Trophoblast cell (in vitro differentiated cells and primary cell): Measurements from ENCODE around the gene LITAF.

Experiments
- DNase-seq, 2 donors: peaks; one replicate each; pipeline ENCODE4 v3.0.0-alpha.2; 2016
- H2AFZ ChIP-seq: 2 replicates; pipeline ENCODE4 v1.6.1; 2013; ENCODE audit warnings: low read length, moderate library complexity, mild to moderate bottlenecking; ENCODE audit not compliant: insufficient read depth, poor library complexity
- H2AK5ac ChIP-seq: 2 replicates; pipeline ENCODE4 v1.6.1; 2013; ENCODE audit warnings: mild to moderate bottlenecking, low read length
- H2BK120ac ChIP-seq: 2 replicates; pipeline ENCODE4 v1.6.1; 2013; ENCODE audit warnings: low read length, mild to moderate bottlenecking, moderate library complexity; ENCODE audit not compliant: insufficient read depth, poor library complexity
- H2BK12ac ChIP-seq: 2 replicates; pipeline ENCODE4 v1.6.1; 2013; ENCODE audit warnings: mild to moderate bottlenecking, low read length, moderate library complexity
- H2BK5ac ChIP-seq: 2 replicates; pipeline ENCODE4 v1.6.1; 2013; ENCODE audit warnings: low read length, low read depth, moderate library complexity, mild to moderate bottlenecking; ENCODE audit not compliant: poor library complexity
- H3K14ac ChIP-seq: 2 replicates; pipeline ENCODE4 v1.6.1; 2013; ENCODE audit warnings: mild to moderate bottlenecking, low read length
- H3K18ac ChIP-seq: 2 replicates; pipeline ENCODE4 v1.6.1; 2013; ENCODE audit warnings: mild to moderate bottlenecking, low read length
- H3K23ac ChIP-seq: 2 replicates; pipeline ENCODE4 v1.6.1; 2013; ENCODE audit warnings: low read length
- H3K27ac ChIP-seq: 2 replicates; pipeline ENCODE4 v1.5.1; 2013; ENCODE audit warnings: low read depth, mild to moderate bottlenecking, inconsistent platforms, low read length, moderate library complexity
- H3K27me3 ChIP-seq: 2 replicates; pipeline ENCODE4 v1.6.1; 2013; ENCODE audit warnings: inconsistent platforms, mild to moderate bottlenecking, low read length, moderate library complexity; ENCODE audit not compliant: insufficient read depth
- H3K36me3 ChIP-seq, 2 experiments: 1 replicate in 1 of 2; 2 replicates in 1 of 2; pipeline ENCODE4 v1.6.1; 2013; ENCODE audit warnings: low read length in 2 of 2, mild to moderate bottlenecking in 2 of 2, moderate library complexity in 1 of 2; ENCODE audit not compliant: insufficient read depth in 2 of 2, control insufficient read depth in 1 of 2
- H3K4ac ChIP-seq: 2 replicates; pipeline ENCODE4 v1.6.1; 2013; ENCODE audit warnings: low read depth, mild to moderate bottlenecking, low read length, moderate library complexity
- H3K4me1 ChIP-seq, 2 experiments: 1 replicate in 1 of 2; 2 replicates in 1 of 2; pipeline ENCODE4 v1.6.1; 2013; ENCODE audit warnings: low read length in 2 of 2, mild to moderate bottlenecking in 2 of 2, moderate library complexity in 1 of 2; ENCODE audit not compliant: insufficient read depth in 2 of 2, control insufficient read depth in 1 of 2
- H3K4me2 ChIP-seq: 2 replicates; pipeline ENCODE4 v1.6.1; 2013; ENCODE audit warnings: inconsistent platforms, mild to moderate bottlenecking, low read length, moderate library complexity
- H3K4me3 ChIP-seq: 2 replicates; pipeline ENCODE4 v1.5.1; 2013; ENCODE audit warnings: mild to moderate bottlenecking, low read depth, low read length, inconsistent platforms
- H3K79me1 ChIP-seq: one replicate; pipeline ENCODE4 v1.6.1; 2013; ENCODE audit warnings: low read length
- H3K79me2 ChIP-seq: 2 replicates; pipeline ENCODE4 v1.6.1; 2013; ENCODE audit warnings: low read length, mild to moderate bottlenecking; ENCODE audit not compliant: control insufficient read depth, insufficient read depth, poor library complexity
- H3K9ac ChIP-seq: 2 replicates; pipeline ENCODE4 v1.6.1; 2013; ENCODE audit warnings: mild to moderate bottlenecking, low read length
- H3K9me3 ChIP-seq: 2 replicates; pipeline ENCODE4 v1.6.1; 2013; ENCODE audit warnings: low read depth, mild to moderate bottlenecking, control low read depth, inconsistent platforms, low read length; ENCODE audit not compliant: insufficient read depth
- H4K12ac ChIP-seq: 2 replicates; pipeline ENCODE4 v1.6.1; 2013; ENCODE audit warnings: low read depth, mild to moderate bottlenecking, low read length, moderate library complexity
- H4K8ac ChIP-seq: 2 replicates; pipeline ENCODE4 v1.6.1; 2013; ENCODE audit warnings: low read depth, mild to moderate bottlenecking, low read length, moderate library complexity
- H4K91ac ChIP-seq: one replicate; pipeline ENCODE4 v1.6.1; 2013; ENCODE audit warnings: low read depth, mild to moderate bottlenecking, low read length, moderate library complexity
- WGBS: extraction: QIAGEN DNeasy Blood & Tissue Kit; methylation state at CpG from one replicate; pipeline ENCODE4 v1.1.7; 2013; ENCODE audit warnings: missing lambda C conversion rate; ENCODE audit not compliant: insufficient read length, insufficient coverage; ENCODE audit errors: extremely low coverage; 5-methylcytosine and 5-hydroxymethylcytosine counted together

The LITAF gene

GRCh38 chr16:11619327-11619851 is 32.7 kb upstream of the LITAF start:
- Histone ChIP-seq H3K4me1 (peaks cover 0 to 6% of the 10 kb centered on the region in 2 experiments), H2AK5ac (no peak overlapping the region), H3K4me2 (no peak overlapping the region), H3K36me3 (no peaks in the 10 kb centered on the region), H3K4me3 (no peak overlapping the region), H4K8ac (no peak overlapping the region), H3K27ac (no peak overlapping the region), H3K18ac (no peak overlapping the region), H3K79me1 (no peaks in the 10 kb centered on the region), H4K91ac (no peak overlapping the region), H2AFZ (no peak overlapping the region), H2BK120ac (no peak overlapping the region), H3K23ac (no peak overlapping the region), H3K27me3 (no peaks in the 10 kb centered on the region), H3K79me2 (no peaks in the 10 kb centered on the region), H4K12ac (no peak overlapping the region), H2BK5ac (no peak overlapping the region), H3K14ac (no peak overlapping the region), H2BK12ac (no peak overlapping the region), H3K9me3 (no peaks in the 10 kb centered on the region), H3K9ac (no peak overlapping the region), H3K4ac (no peak overlapping the region)
- DNase-seq = peak; percentile 78 to 83
- no CpG with 5 or more reads among the region's 2 CpGs for WGBS

- H3K4me1 ChIP-seq = peaks cover 0 to 6% of the 10 kb centered on the region in 2 experiments
- no CpG with 5 or more reads among the region's 16 CpGs for WGBS
- H3K18ac ChIP-seq = no peak overlapping the region
- no peak overlapping the region for H2BK12ac ChIP-seq
- no peak overlapping the region for H3K23ac ChIP-seq
- no peak overlapping the region for H4K12ac ChIP-seq
- H2AK5ac ChIP-seq = no peak overlapping the region
- H4K8ac ChIP-seq = no peak overlapping the region
- no peaks in the 10 kb centered on the region for H3K27me3 ChIP-seq
- no peaks in the 10 kb centered on the region for H3K79me1 ChIP-seq
- H3K9me3 ChIP-seq = no peaks in the 10 kb centered on the region
- H4K91ac ChIP-seq = peak overlapping the region; percentile 22
- DNase-seq = peak; percentile 48 to 63
- no peak overlapping the region for H2AFZ ChIP-seq
- no peak overlapping the region for H3K14ac ChIP-seq
- no peak overlapping the region for H3K4me3 ChIP-seq
- no peak overlapping the region for H3K9ac ChIP-seq
- no peak overlapping the region for H2BK5ac ChIP-seq
- no peak overlapping the region for H3K4me2 ChIP-seq
- H2BK120ac ChIP-seq = no peak overlapping the region
- H3K36me3 ChIP-seq = no peaks in the 10 kb centered on the region
- no peak overlapping the region for H3K27ac ChIP-seq
- no peaks in the 10 kb centered on the region for H3K79me2 ChIP-seq
- no peak overlapping the region for H3K4ac ChIP-seq
Observed at GRCh38 chr16:11618107-11618717, 31.5 kb upstream of the LITAF start.

GRCh38 chr16:11615748-11616447 is 29.2 kb upstream of the LITAF start:
- Histone ChIP-seq H3K9me3 (no peaks in the 10 kb centered on the region), H3K27ac (no peak overlapping the region), H3K23ac (no peak overlapping the region), H3K4ac (no peak overlapping the region), H4K12ac (no peak overlapping the region), H3K79me1 (no peaks in the 10 kb centered on the region), H3K14ac (no peak overlapping the region), H2AK5ac (no peak overlapping the region), H2BK120ac (no peak overlapping the region), H3K4me1 (peaks cover 4 to 13% of the 10 kb centered on the region in 2 experiments), H3K27me3 (no peaks in the 10 kb centered on the region), H3K4me2 (no peak overlapping the region), H4K8ac (no peak overlapping the region), H3K18ac (no peak overlapping the region), H3K9ac (no peak overlapping the region), H3K4me3 (no peak overlapping the region), H4K91ac (no peak overlapping the region), H3K36me3 (no peaks in the 10 kb centered on the region), H2AFZ (no peak overlapping the region), H2BK12ac (no peak overlapping the region), H3K79me2 (no peaks in the 10 kb centered on the region), H2BK5ac (no peak overlapping the region)
- DNase-seq = no peak
- no CpG with 5 or more reads among the region's 8 CpGs for WGBS

- no peak overlapping the region for H2BK5ac ChIP-seq
- no peaks in the 10 kb centered on the region for H3K27me3 ChIP-seq
- H3K27ac ChIP-seq = no peak overlapping the region
- no peak overlapping the region for H3K18ac ChIP-seq
- H3K79me2 ChIP-seq = no peaks in the 10 kb centered on the region
- peak; percentile 52 to 71 for DNase-seq
- no peak overlapping the region for H4K91ac ChIP-seq
- no peaks in the 10 kb centered on the region for H3K79me1 ChIP-seq
- no peak overlapping the region for H4K8ac ChIP-seq
- H3K4ac ChIP-seq = no peak overlapping the region
- no peak overlapping the region for H3K9ac ChIP-seq
- no peak overlapping the region for H2AK5ac ChIP-seq
- H3K9me3 ChIP-seq = no peaks in the 10 kb centered on the region
- no peak overlapping the region for H2AFZ ChIP-seq
- H2BK12ac ChIP-seq = peak overlapping the region; percentile 67
- no peak overlapping the region for H4K12ac ChIP-seq
- no peak overlapping the region for H3K14ac ChIP-seq
- no peak overlapping the region for H3K4me2 ChIP-seq
- WGBS = no CpG with 5 or more reads among the region's 10 CpGs
- peaks cover 4 to 13% of the 10 kb centered on the region in 2 experiments for H3K4me1 ChIP-seq
- H3K36me3 ChIP-seq = no peaks in the 10 kb centered on the region
- H3K4me3 ChIP-seq = no peak overlapping the region
- H3K23ac ChIP-seq = no peak overlapping the region
- H2BK120ac ChIP-seq = no peak overlapping the region
Observed at GRCh38 chr16:11614587-11615175, 28.0 kb upstream of the LITAF start.
